HT-29 (cell line): Measurements from ENCODE around the gene MBD4. TPM values are rescaled to one million over a fixed set of nuclear protein-coding genes. Genes with fewer than 3 reads are reported as not detected.

Experiments used
- DNase-seq: peaks from one replicate; pipeline ENCODE4 v3.0.0-alpha.2; 2015; ENCODE audit warnings: low spot score
- small RNA-seq: library from RNA; depleted of rRNA; stranded (forward); fragments of <200 nt; gene quantifications from one replicate; pipeline ENCODE3, GENCODE V24; 2014
- total RNA-seq: library from RNA; depleted of rRNA; stranded (reverse); fragments of >200 nt; shearing (Covaris generic); gene quantifications from 2 replicates; pipeline ENCODE4 v1.2.3, GENCODE V29; 2014; rRNA removed

The MBD4 gene
- total RNA-seq, 1 experiment from 2014 or later, result 19.9 TPM

DNA sequence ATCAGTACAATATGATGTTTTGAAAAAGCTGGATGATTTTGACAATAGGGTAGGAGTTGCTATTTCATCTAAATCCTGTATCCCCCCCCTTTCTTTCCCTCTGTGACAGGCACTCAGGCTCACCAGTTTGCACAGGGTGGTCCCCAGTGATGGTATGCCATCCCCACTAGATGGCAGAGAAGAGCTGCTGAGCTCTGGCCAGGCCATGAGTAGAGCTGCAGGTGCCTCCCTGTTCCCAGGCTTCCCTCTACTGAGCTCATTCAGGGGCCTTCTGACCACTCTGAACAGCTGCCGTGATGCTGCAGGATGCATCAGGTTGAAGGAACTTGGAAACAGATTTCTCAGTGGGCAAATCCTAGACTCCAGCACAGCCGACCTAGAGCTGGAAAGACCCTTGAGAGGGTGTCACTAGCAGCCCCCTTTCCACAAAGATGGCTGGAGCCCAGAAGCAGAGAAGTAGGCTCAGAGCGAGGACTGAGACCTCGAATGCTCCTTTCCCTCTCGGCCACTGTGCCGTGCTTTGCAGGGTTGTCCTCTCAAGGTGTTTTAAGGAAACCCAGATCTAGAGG is 56.4 kb downstream of the MBD4 start:
- DNase-seq, result peak; percentile 86

DNA sequence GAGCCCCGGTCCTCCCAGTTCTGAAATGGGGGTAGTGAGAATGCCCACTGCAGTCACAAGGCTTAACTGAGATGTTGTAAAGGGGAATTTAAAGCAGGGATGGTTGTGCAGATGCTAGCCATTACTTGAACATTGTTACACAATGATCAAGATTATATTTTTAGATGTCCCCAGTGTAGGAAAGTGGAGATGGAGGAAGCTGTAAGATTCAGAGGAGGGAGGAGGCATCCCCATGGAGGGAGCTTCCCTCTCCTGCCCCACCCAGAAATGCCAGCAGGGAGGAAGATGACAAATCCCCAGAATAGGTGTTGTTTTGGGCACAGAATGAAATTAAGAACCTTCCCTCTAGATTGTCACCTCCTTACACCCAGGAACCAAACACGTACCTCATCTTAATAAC is 57.4 kb downstream of the MBD4 start:
- no peak for DNase-seq

Small RNA genes lying within 50 kb of the gene (small RNA-seq; reads per million reads assigned to genes)
- 14.1 reads per million, percentile 90 among the genes with 10 or more reads in this experiment for gene SNORA7B

Other genes with a start within 250 kb of the MBD4 start
- 186 and 190 TPM in 2 replicates for gene COPG1, start 190.3 kb downstream of the MBD4 start, total RNA-seq
- gene HMCES, start 161.1 kb downstream of the MBD4 start, total RNA-seq, result 58.0 and 63.5 TPM in 2 replicates
- gene EFCAB12, start 11.3 kb downstream of the MBD4 start, total RNA-seq, result under 0.01 and 0.08 TPM in 2 replicates
- gene IFT122, start 276 bp upstream of the MBD4 start, total RNA-seq, result 19.7 and 24.0 TPM in 2 replicates
- not detected in 2 replicates for gene RHO, start 88.7 kb upstream of the MBD4 start, total RNA-seq
- not detected in 2 replicates for gene H1-8, start 103.2 kb upstream of the MBD4 start, total RNA-seq
- gene PLXND1, start 166.7 kb upstream of the MBD4 start, total RNA-seq, result 23.8 and 30.5 TPM in 2 replicates